ENCODE measurements around the gene TRIM32. TPM values are rescaled to one million over a fixed set of nuclear protein-coding genes. Genes with fewer than 3 reads are reported as not detected.

The TRIM32 gene
- polyA plus RNA-seq, 3 donors, result 0.40 to 1.4 (median 1.3) TPM

GRCh38 chr9:116641292-116642059 lies 45.6 kb upstream of the TRIM32 start:
- 83% methylated on average over 1 of the region's 2 CpGs for WGBS (ENCODE audit: insufficient coverage)
- intact Hi-C loops (cut with micrococcal nuclease), result no loop called here
- H3K9me3 ChIP-seq (replicated peaks in 1 of 2; ENCODE audit: control insufficient read depth in 1 of 2, insufficient read depth in 1 of 2, low read length in 2 of 2), result no peaks in the 10 kb centered on the region
- H3K9me3 Mint-ChIP-seq, result no peaks in the 10 kb centered on the region
- no peak overlapping the region for H3K27ac Mint-ChIP-seq
- DNase-seq, result peak in 1 of 3 donors; percentile 12
- H3K4me1 ChIP-seq (ENCODE audit: control insufficient read depth in 1 of 2, insufficient read depth in 2 of 2, low read length in 2 of 2), result peaks cover 0 to 8% of the 10 kb centered on the region in 2 donors
- no peak overlapping the region for H2AFZ ChIP-seq (ENCODE audit: insufficient read depth, low read depth, low read length, poor library complexity, severe bottlenecking)
- no peaks in the 10 kb centered on the region for H3K27me3 ChIP-seq (ENCODE audit: control insufficient read depth in 2 of 2, insufficient read depth in 2 of 2, low read length in 2 of 2)
- no peaks in the 10 kb centered on the region for H3K36me3 Mint-ChIP-seq
- no peak overlapping the region for H3K4me2 ChIP-seq (replicated peaks; ENCODE audit: extremely low read depth, low read length, poor library complexity, severe bottlenecking)
- no peaks in the 10 kb centered on the region for H4K20me1 ChIP-seq (ENCODE audit: insufficient read depth, low read length)
- peaks cover 2 to 7% (median 2%) of the 10 kb centered on the region in 3 donors for H3K27me3 Mint-ChIP-seq (ENCODE audit: low read depth in 3 of 3)
- TF ChIP-seq, protein P1, sequence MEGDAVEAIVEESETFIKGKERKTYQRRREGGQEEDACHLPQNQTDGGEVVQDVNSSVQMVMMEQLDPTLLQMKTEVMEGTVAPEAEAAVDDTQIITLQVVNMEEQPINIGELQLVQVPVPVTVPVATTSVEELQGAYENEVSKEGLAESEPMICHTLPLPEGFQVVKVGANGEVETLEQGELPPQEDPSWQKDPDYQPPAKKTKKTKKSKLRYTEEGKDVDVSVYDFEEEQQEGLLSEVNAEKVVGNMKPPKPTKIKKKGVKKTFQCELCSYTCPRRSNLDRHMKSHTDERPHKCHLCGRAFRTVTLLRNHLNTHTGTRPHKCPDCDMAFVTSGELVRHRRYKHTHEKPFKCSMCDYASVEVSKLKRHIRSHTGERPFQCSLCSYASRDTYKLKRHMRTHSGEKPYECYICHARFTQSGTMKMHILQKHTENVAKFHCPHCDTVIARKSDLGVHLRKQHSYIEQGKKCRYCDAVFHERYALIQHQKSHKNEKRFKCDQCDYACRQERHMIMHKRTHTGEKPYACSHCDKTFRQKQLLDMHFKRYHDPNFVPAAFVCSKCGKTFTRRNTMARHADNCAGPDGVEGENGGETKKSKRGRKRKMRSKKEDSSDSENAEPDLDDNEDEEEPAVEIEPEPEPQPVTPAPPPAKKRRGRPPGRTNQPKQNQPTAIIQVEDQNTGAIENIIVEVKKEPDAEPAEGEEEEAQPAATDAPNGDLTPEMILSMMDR (IDR thresholded peaks at IDR 0.05), result no peak
- H3K4me1 Mint-ChIP-seq, result no peaks in the 10 kb centered on the region
- H3K79me2 ChIP-seq (ENCODE audit: insufficient read depth, low read length), result no peaks in the 10 kb centered on the region
- H3K36me3 ChIP-seq (replicated peaks in 1 of 2; ENCODE audit: control insufficient read depth in 1 of 2, insufficient read depth in 2 of 2, low read length in 2 of 2), result no peaks in the 10 kb centered on the region
- no peak overlapping the region for H3K27ac ChIP-seq (ENCODE audit: low read depth in 1 of 2, low read length in 2 of 2)
- no peak overlapping the region for H3K4me3 Mint-ChIP-seq
- H3K4me3 ChIP-seq (replicated peaks in 1 of 3; ENCODE audit: low read depth in 2 of 3, low read length in 3 of 3), result no peak overlapping the region
- H3K9ac ChIP-seq (ENCODE audit: insufficient read depth, low read length, poor library complexity, severe bottlenecking), result no peak overlapping the region

GRCh38 chr9:116643691-116644090 lies 43.4 kb upstream of the TRIM32 start:
- Histone ChIP-seq H3K9me3 (replicated peaks in 1 of 2; ENCODE audit: control insufficient read depth in 1 of 2, insufficient read depth in 1 of 2, low read length in 2 of 2) (no peaks in the 10 kb centered on the region), H2AFZ (ENCODE audit: insufficient read depth, low read depth, low read length, poor library complexity, severe bottlenecking) (no peak overlapping the region), H3K9ac (ENCODE audit: insufficient read depth, low read length, poor library complexity, severe bottlenecking) (no peak overlapping the region), H4K20me1 (ENCODE audit: insufficient read depth, low read length) (no peaks in the 10 kb centered on the region), H3K27me3 (ENCODE audit: control insufficient read depth in 2 of 2, insufficient read depth in 2 of 2, low read length in 2 of 2) (no peaks in the 10 kb centered on the region), H3K36me3 (replicated peaks in 1 of 2; ENCODE audit: control insufficient read depth in 1 of 2, insufficient read depth in 2 of 2, low read length in 2 of 2) (no peaks in the 10 kb centered on the region), H3K4me3 (replicated peaks in 1 of 3; ENCODE audit: low read depth in 2 of 3, low read length in 3 of 3) (no peak overlapping the region), H3K79me2 (ENCODE audit: insufficient read depth, low read length) (no peaks in the 10 kb centered on the region), H3K27ac (ENCODE audit: low read depth in 1 of 2, low read length in 2 of 2) (no peak overlapping the region), H3K4me1 (ENCODE audit: control insufficient read depth in 1 of 2, insufficient read depth in 2 of 2, low read length in 2 of 2) (peaks cover 0 to 8% of the 10 kb centered on the region in 2 donors), H3K4me2 (replicated peaks; ENCODE audit: extremely low read depth, low read length, poor library complexity, severe bottlenecking) (no peak overlapping the region)
- Mint-ChIP-seq H3K36me3 (no peaks in the 10 kb centered on the region), H3K27me3 (ENCODE audit: low read depth in 3 of 3) (peaks cover 2 to 6% (median 4%) of the 10 kb centered on the region in 3 donors), H3K4me3 (no peak overlapping the region), H3K9me3 (no peaks in the 10 kb centered on the region), H3K27ac (no peak overlapping the region), H3K4me1 (no peaks in the 10 kb centered on the region)
- intact Hi-C loops (cut with micrococcal nuclease), result no loop called here
- TF ChIP-seq, protein P1 (IDR thresholded peaks at IDR 0.05), result no peak
- no CpG with 5 or more reads among the region's 1 CpG for WGBS (ENCODE audit: insufficient coverage)
- no peak for DNase-seq

Measured in CD14-positive monocyte (primary cell).